NCI-H1105 treated with DMSO at 0.1 percent for 48 hours (cell line): ENCODE data around the gene ZBTB7A.

Experiments used
- DNase-seq: peaks from one replicate; lab custom pipeline; 2025; lab: John Stamatoyannopoulos, UW

Gene ZBTB7A

GRCh38 chr19:4035582-4035981 is 31.1 kb downstream of the ZBTB7A start:
- DNase-seq: no peak

- DNase-seq: no peak
These were observed 31.6 kb downstream of the ZBTB7A start for GRCh38 chr19:4035018-4035566.

GRCh38 chr19:4034048-4035017 is 32.4 kb downstream of the ZBTB7A start:
- no peak for DNase-seq

- no peak for DNase-seq
These were observed 33.4 kb downstream of the ZBTB7A start for GRCh38 chr19:4033028-4033956.

GRCh38 chr19:4032436-4032835 is 34.3 kb downstream of the ZBTB7A start:
- no peak for DNase-seq

GRCh38 chr19:4031420-4031819 is 35.3 kb downstream of the ZBTB7A start:
- DNase-seq: no peak

GRCh38 chr19:4030981-4031380 is 35.7 kb downstream of the ZBTB7A start:
- no peak for DNase-seq

- no peak for DNase-seq
These were observed 36.1 kb downstream of the ZBTB7A start for GRCh38 chr19:4030552-4030951.

- DNase-seq: no peak
These were observed 37.5 kb downstream of the ZBTB7A start for GRCh38 chr19:4029247-4029614.

- DNase-seq: no peak
These were observed 38.1 kb downstream of the ZBTB7A start for GRCh38 chr19:4028334-4029246.

- DNase-seq: no peak
These were observed 39.6 kb downstream of the ZBTB7A start for GRCh38 chr19:4027146-4027545.

- no peak for DNase-seq
These were observed 41.4 kb downstream of the ZBTB7A start for GRCh38 chr19:4025317-4025716.

GRCh38 chr19:4023600-4024398 is 42.9 kb downstream of the ZBTB7A start:
- no peak for DNase-seq

GRCh38 chr19:4019578-4019977 is 47.1 kb downstream of the ZBTB7A start:
- DNase-seq: no peak

GRCh38 chr19:4018775-4019504 is 47.8 kb downstream of the ZBTB7A start:
- DNase-seq: no peak

- no peak for DNase-seq
These were observed 48.5 kb downstream of the ZBTB7A start for GRCh38 chr19:4018140-4018613.

- no peak for DNase-seq
These were observed 49.6 kb downstream of the ZBTB7A start for GRCh38 chr19:4016903-4017638.

GRCh38 chr19:4016486-4016885 is 50.2 kb downstream of the ZBTB7A start:
- no peak for DNase-seq
